ENCODE measurements around the gene ASTN1.

DNA sequence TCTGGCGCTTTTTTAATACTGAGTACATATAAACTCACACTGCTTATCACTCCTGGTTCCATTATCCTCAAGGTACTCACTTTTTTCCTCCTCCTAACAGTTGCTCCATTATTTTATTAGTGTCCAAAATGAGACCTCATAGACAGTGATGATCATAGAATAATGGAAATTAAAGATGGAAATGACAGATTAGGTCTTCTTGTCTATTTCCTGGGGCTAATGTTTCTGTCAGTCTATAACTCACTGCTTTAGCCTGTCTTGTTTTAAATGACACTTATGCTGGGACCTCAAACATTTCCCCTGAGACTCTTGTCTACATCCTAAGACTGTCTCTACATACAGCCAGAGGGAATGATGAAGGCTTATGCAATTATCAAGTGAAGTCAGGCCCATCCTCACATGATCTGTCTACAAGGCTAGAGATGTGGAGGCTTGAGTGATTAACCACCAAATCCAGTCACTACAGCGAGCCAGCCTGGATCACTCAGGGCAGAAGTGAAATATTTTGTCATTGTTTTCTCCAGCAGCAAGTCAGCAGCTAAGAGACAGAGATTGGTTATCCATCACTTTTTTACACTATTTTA, 152.1 kb downstream of the ASTN1 start:
- no peak for TF ChIP-seq POLR2A (IDR thresholded peaks at IDR 0.05; ENCODE audit: low read depth)
- no peak for TF ChIP-seq CTCF (IDR thresholded peaks at IDR 0.05)
